GM23338 (cell line): ENCODE results near the gene CMYA5.

Experiments
- EZH2 ChIP-seq: fragments of 200-600 bp; sonication (generic); IDR thresholded peaks from one replicate; pipeline ENCODE4 v1.8.0; 2017; ENCODE audit warnings: antibody characterized with exemption, mild to moderate bottlenecking, low read depth; ENCODE audit not compliant: unreplicated experiment
- EZH2phosphoT487 ChIP-seq: fragments of 200-600 bp; sonication (generic); IDR thresholded peaks from one replicate; pipeline ENCODE4 v1.8.1; 2018; ENCODE audit warnings: antibody characterized with exemption; ENCODE audit not compliant: unreplicated experiment
- POLR2AphosphoS5 ChIP-seq: IDR thresholded peaks from 2 replicates; pipeline ENCODE4 v1.6.1; 2016; ENCODE audit warnings: antibody characterized with exemption, low read depth
- STAT1 ChIP-seq: IDR thresholded peaks from one replicate; pipeline ENCODE4 v1.6.1; 2016; ENCODE audit warnings: antibody characterized with exemption; ENCODE audit not compliant: unreplicated experiment
- ZNF114 ChIP-seq: fragments of 250-450 bp; sonication (Bioruptor Pico); IDR thresholded peaks from 2 replicates; pipeline ENCODE4 v1.5.0; 2020; ENCODE audit warnings: mild to moderate bottlenecking, moderate library complexity
- ZNF331 ChIP-seq: fragments of 250-450 bp; sonication (Bioruptor Pico); IDR thresholded peaks from 2 replicates; pipeline ENCODE4 v1.5.0; 2020; ENCODE audit warnings: low read depth, mild to moderate bottlenecking, moderate library complexity
- TF ChIP-seq, protein P1 (sequence below), 2 experiments: fragments of 200-600 bp in 1 of 2; sonication (generic) in 1 of 2; conservative IDR thresholded peaks; 2 replicates each; pipeline versions ENCODE4 v1.5.1 to v1.6.1; 2016 to 2017; ENCODE audit warnings: antibody characterized with exemption in 2 of 2, low read depth in 2 of 2, mild to moderate bottlenecking in 2 of 2, moderate library complexity in 1 of 2
- TF ChIP-seq, protein P2 (sequence below): IDR thresholded peaks from one replicate; pipeline ENCODE4 v1.6.1; 2018; ENCODE audit warnings: antibody characterized with exemption; ENCODE audit not compliant: unreplicated experiment
- TF ChIP-seq, protein P3 (sequence below): IDR thresholded peaks from 2 replicates; pipeline ENCODE4 v1.6.1; 2016; ENCODE audit warnings: antibody characterized with exemption

DNA sequence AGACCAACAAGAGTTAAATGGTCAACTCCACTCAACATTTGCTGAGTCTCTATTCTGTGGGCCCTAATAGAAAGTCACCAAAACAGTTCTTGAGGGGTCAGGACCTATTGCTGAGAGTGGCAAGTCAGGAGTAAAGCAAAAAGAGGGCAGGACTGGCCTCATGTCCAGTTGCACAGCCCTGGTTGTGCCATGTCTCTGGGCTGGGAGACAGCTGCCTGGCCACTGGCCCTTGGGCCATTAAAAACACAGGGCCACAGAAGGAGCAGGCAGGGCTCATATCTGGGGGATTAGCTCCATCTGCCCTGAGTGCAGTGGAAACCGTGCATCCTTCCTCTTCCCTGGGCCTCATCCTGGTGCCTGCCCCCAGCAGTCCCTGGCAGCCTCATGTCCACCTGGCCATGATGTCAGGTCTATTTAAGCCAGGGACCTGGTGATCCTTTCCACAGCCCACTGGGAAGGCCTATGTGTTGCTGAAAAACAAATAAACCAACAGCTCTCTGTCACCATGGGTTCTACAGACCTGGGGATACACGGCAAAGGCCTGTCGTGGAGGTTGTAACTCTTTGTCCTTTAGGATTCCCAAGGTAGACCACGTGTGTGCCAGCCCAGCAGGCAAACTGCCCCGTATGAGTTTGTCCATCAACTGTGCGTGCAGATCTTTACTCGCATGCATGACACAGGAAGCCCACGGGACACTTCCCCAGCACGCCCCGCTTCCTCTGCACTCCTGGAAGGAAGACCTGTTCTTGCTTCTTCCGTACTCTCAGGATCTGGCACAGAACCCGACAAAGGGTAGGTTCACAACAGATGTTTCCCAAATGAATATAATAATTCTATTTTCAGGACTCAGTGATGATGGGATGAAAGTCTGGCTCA, 152.6 kb downstream of the CMYA5 start:
- TF ChIP-seq, protein P1, sequence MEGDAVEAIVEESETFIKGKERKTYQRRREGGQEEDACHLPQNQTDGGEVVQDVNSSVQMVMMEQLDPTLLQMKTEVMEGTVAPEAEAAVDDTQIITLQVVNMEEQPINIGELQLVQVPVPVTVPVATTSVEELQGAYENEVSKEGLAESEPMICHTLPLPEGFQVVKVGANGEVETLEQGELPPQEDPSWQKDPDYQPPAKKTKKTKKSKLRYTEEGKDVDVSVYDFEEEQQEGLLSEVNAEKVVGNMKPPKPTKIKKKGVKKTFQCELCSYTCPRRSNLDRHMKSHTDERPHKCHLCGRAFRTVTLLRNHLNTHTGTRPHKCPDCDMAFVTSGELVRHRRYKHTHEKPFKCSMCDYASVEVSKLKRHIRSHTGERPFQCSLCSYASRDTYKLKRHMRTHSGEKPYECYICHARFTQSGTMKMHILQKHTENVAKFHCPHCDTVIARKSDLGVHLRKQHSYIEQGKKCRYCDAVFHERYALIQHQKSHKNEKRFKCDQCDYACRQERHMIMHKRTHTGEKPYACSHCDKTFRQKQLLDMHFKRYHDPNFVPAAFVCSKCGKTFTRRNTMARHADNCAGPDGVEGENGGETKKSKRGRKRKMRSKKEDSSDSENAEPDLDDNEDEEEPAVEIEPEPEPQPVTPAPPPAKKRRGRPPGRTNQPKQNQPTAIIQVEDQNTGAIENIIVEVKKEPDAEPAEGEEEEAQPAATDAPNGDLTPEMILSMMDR (conservative IDR thresholded peaks at IDR 0.05; ENCODE audit: low read depth in 2 of 2), result no peak
- TF ChIP-seq EZH2, result no peak
- TF ChIP-seq STAT1, result no peak
- TF ChIP-seq, protein P2, sequence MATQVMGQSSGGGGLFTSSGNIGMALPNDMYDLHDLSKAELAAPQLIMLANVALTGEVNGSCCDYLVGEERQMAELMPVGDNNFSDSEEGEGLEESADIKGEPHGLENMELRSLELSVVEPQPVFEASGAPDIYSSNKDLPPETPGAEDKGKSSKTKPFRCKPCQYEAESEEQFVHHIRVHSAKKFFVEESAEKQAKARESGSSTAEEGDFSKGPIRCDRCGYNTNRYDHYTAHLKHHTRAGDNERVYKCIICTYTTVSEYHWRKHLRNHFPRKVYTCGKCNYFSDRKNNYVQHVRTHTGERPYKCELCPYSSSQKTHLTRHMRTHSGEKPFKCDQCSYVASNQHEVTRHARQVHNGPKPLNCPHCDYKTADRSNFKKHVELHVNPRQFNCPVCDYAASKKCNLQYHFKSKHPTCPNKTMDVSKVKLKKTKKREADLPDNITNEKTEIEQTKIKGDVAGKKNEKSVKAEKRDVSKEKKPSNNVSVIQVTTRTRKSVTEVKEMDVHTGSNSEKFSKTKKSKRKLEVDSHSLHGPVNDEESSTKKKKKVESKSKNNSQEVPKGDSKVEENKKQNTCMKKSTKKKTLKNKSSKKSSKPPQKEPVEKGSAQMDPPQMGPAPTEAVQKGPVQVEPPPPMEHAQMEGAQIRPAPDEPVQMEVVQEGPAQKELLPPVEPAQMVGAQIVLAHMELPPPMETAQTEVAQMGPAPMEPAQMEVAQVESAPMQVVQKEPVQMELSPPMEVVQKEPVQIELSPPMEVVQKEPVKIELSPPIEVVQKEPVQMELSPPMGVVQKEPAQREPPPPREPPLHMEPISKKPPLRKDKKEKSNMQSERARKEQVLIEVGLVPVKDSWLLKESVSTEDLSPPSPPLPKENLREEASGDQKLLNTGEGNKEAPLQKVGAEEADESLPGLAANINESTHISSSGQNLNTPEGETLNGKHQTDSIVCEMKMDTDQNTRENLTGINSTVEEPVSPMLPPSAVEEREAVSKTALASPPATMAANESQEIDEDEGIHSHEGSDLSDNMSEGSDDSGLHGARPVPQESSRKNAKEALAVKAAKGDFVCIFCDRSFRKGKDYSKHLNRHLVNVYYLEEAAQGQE, result no peak
- no peak for TF ChIP-seq EZH2phosphoT487
- TF ChIP-seq ZNF331 (CRISPR knock-in tag), result no peak
- TF ChIP-seq POLR2AphosphoS5, result no peak
- TF ChIP-seq, protein P3, sequence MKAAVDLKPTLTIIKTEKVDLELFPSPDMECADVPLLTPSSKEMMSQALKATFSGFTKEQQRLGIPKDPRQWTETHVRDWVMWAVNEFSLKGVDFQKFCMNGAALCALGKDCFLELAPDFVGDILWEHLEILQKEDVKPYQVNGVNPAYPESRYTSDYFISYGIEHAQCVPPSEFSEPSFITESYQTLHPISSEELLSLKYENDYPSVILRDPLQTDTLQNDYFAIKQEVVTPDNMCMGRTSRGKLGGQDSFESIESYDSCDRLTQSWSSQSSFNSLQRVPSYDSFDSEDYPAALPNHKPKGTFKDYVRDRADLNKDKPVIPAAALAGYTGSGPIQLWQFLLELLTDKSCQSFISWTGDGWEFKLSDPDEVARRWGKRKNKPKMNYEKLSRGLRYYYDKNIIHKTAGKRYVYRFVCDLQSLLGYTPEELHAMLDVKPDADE, result no peak
- TF ChIP-seq ZNF114 (CRISPR knock-in tag), result no peak
